GM19023 (cell line): ENCODE results near the gene LDLRAD2.

ENCODE experiments used
- ATAC-seq: cut with Tn5 transposase; IDR thresholded peaks from one replicate; pipeline ENCODE4 v1.9.1; 2021; ENCODE audit warnings: mild to moderate bottlenecking, moderate library complexity; ENCODE audit not compliant: unreplicated experiment

LDLRAD2 gene

GRCh38 chr1:21840981-21841380, 28.9 kb downstream of the LDLRAD2 start:
- no peak for ATAC-seq

- ATAC-seq = no peak
Measured at GRCh38 chr1:21841852-21842466, 29.9 kb downstream of the LDLRAD2 start.

- no peak for ATAC-seq
Measured at GRCh38 chr1:21842606-21843162, 30.6 kb downstream of the LDLRAD2 start.

- ATAC-seq = no peak
Measured at GRCh38 chr1:21843208-21843607, 31.1 kb downstream of the LDLRAD2 start.

- ATAC-seq = no peak
Measured at GRCh38 chr1:21843996-21844395, 31.9 kb downstream of the LDLRAD2 start.

- ATAC-seq = no peak
Measured at GRCh38 chr1:21845646-21846641, 33.9 kb downstream of the LDLRAD2 start.

GRCh38 chr1:21847223-21848205, 35.4 kb downstream of the LDLRAD2 start:
- no peak for ATAC-seq

GRCh38 chr1:21848524-21849174, 36.6 kb downstream of the LDLRAD2 start:
- ATAC-seq = no peak

GRCh38 chr1:21849909-21850576, 38.0 kb downstream of the LDLRAD2 start:
- no peak for ATAC-seq

GRCh38 chr1:21851430-21852250, 39.6 kb downstream of the LDLRAD2 start:
- ATAC-seq = no peak

GRCh38 chr1:21852282-21853130, 40.4 kb downstream of the LDLRAD2 start:
- no peak for ATAC-seq

- no peak for ATAC-seq
Measured at GRCh38 chr1:21853131-21853427, 41.0 kb downstream of the LDLRAD2 start.

GRCh38 chr1:21854090-21854750, 42.2 kb downstream of the LDLRAD2 start:
- no peak for ATAC-seq

GRCh38 chr1:21854751-21855131, 42.7 kb downstream of the LDLRAD2 start:
- ATAC-seq = no peak

- no peak for ATAC-seq
Measured at GRCh38 chr1:21855257-21856096, 43.4 kb downstream of the LDLRAD2 start.

GRCh38 chr1:21857142-21857839, 45.2 kb downstream of the LDLRAD2 start:
- no peak for ATAC-seq
